Measurements from ENCODE around the gene PRR12. TPM values are rescaled to one million over a fixed set of nuclear protein-coding genes. Genes with fewer than 3 reads are reported as not detected.

The PRR12 gene
- total RNA-seq = 10 to 100 TPM; 16.4 to 16.9 TPM

- peaks cover 25% of the 10 kb centered on the region for H3K4me1 Mint-ChIP-seq (ENCODE audit: low read depth)
- peaks cover 9% of the 10 kb centered on the region for H3K36me3 Mint-ChIP-seq (ENCODE audit: low read depth)
- CTCF ChIA-PET = interaction anchor here (0.6 kb wide), 1 partner anchor 224 kb away, joined by 3 read pairs; no protein-coding TSS in a partner anchor
- H3K27me3 Mint-ChIP-seq (ENCODE audit: low read depth) = no peaks in the 10 kb centered on the region
- H3K27ac Mint-ChIP-seq = peak within 1 kb of the TSS; percentile 85
- peak; percentile 81 for DNase-seq
- no peaks in the 10 kb centered on the region for H3K9me3 Mint-ChIP-seq
- intact Hi-C loops (cut with micrococcal nuclease) = loop anchor here (1.0 to 5.0 kb wide), 8 partner anchors 11 to 791 kb away; partner anchors contain the start of genes AKT1S1, BCL2L12, FUZ and IRF3
- H3K4me3 Mint-ChIP-seq = peak within 1 kb of the TSS; percentile 77
Observed at GRCh38 chr19:49590971-49591730, at the start of gene PRR12. TSS of gene PRR12 (plus strand) at chr19:49591182. CDS start at chr19:49591655, 473 bp downstream.

GRCh38 chr19:49541914-49542313, 49.1 kb upstream of the PRR12 start:
- Mint-ChIP-seq H3K27ac (no peak overlapping the region), H3K4me1 (ENCODE audit: low read depth) (peaks cover 14% of the 10 kb centered on the region), H3K36me3 (ENCODE audit: low read depth) (no peaks in the 10 kb centered on the region), H3K4me3 (no peak overlapping the region), H3K9me3 (no peaks in the 10 kb centered on the region), H3K27me3 (ENCODE audit: low read depth) (no peaks in the 10 kb centered on the region)
- DNase-seq = no peak
- CTCF ChIA-PET = interaction anchor here (0.6 to 1.1 kb wide), 2 partner anchors 38 to 139 kb away, joined by 4 to 6 read pairs; no protein-coding TSS in a partner anchor
- intact Hi-C loops (cut with micrococcal nuclease) = no loop called here

- Mint-ChIP-seq H3K9me3 (no peaks in the 10 kb centered on the region), H3K4me1 (ENCODE audit: low read depth) (peaks cover 18% of the 10 kb centered on the region), H3K4me3 (no peak overlapping the region), H3K27ac (no peak overlapping the region), H3K36me3 (ENCODE audit: low read depth) (no peaks in the 10 kb centered on the region), H3K27me3 (ENCODE audit: low read depth) (no peaks in the 10 kb centered on the region)
- CTCF ChIA-PET = interaction anchor here (1.1 to 1.7 kb wide), 2 partner anchors 36 to 39 kb away, joined by 5 to 6 read pairs; no protein-coding TSS in a partner anchor
- intact Hi-C loops (cut with micrococcal nuclease) = no loop called here
- DNase-seq = no peak
Observed at GRCh38 chr19:49542446-49542845, 48.5 kb upstream of the PRR12 start.

GRCh38 chr19:49543032-49543431, 48.0 kb upstream of the PRR12 start:
- intact Hi-C loops (cut with micrococcal nuclease) = no loop called here
- Mint-ChIP-seq H3K27me3 (ENCODE audit: low read depth) (no peaks in the 10 kb centered on the region), H3K36me3 (ENCODE audit: low read depth) (no peaks in the 10 kb centered on the region), H3K9me3 (no peaks in the 10 kb centered on the region), H3K27ac (no peak overlapping the region), H3K4me1 (ENCODE audit: low read depth) (peaks cover 18% of the 10 kb centered on the region), H3K4me3 (no peak overlapping the region)
- CTCF ChIA-PET = interaction anchor here (1.7 kb wide), 1 partner anchor 36 kb away, joined by 5 read pairs; no protein-coding TSS in a partner anchor
- no peak for DNase-seq

GRCh38 chr19:49544154-49544553, 46.8 kb upstream of the PRR12 start:
- no peak for DNase-seq
- Mint-ChIP-seq H3K9me3 (no peaks in the 10 kb centered on the region), H3K36me3 (ENCODE audit: low read depth) (no peaks in the 10 kb centered on the region), H3K27me3 (ENCODE audit: low read depth) (no peaks in the 10 kb centered on the region), H3K27ac (no peak overlapping the region), H3K4me3 (no peak overlapping the region), H3K4me1 (ENCODE audit: low read depth) (peaks cover 26% of the 10 kb centered on the region)
- CTCF ChIA-PET = interaction anchor here (0.5 to 5.9 kb wide), 3 partner anchors 27 to 39 kb away, joined by 3 to 101 read pairs (median 5); no protein-coding TSS in a partner anchor
- intact Hi-C loops (cut with micrococcal nuclease) = no loop called here

GRCh38 chr19:49546825-49547565, 44.0 kb upstream of the PRR12 start:
- CTCF ChIA-PET = interaction anchor here (0.6 to 5.9 kb wide), 28 partner anchors 9 to 148 kb away, joined by 3 to 101 read pairs (median 4); partner anchors contain the start of genes FCGRT, FLT3LG, NOSIP and PRRG2
- H3K27me3 Mint-ChIP-seq (ENCODE audit: low read depth) = no peaks in the 10 kb centered on the region
- H3K27ac Mint-ChIP-seq = no peak overlapping the region
- intact Hi-C loops (cut with micrococcal nuclease) = loop anchor here (1.0 to 2.0 kb wide), 3 partner anchors 23 to 70 kb away; no protein-coding TSS in a partner anchor
- H3K9me3 Mint-ChIP-seq = no peaks in the 10 kb centered on the region
- peak; percentile 82 for DNase-seq
- H3K36me3 Mint-ChIP-seq (ENCODE audit: low read depth) = peaks cover 4% of the 10 kb centered on the region
- peaks cover 44% of the 10 kb centered on the region for H3K4me1 Mint-ChIP-seq (ENCODE audit: low read depth)
- H3K4me3 Mint-ChIP-seq = peak overlapping the region; percentile 68

- Mint-ChIP-seq H3K27me3 (ENCODE audit: low read depth) (no peaks in the 10 kb centered on the region), H3K27ac (peak overlapping the region; percentile 46), H3K36me3 (ENCODE audit: low read depth) (peaks cover 12% of the 10 kb centered on the region), H3K9me3 (peaks cover 4% of the 10 kb centered on the region), H3K4me1 (ENCODE audit: low read depth) (peaks cover 58% of the 10 kb centered on the region), H3K4me3 (no peak overlapping the region)
- CTCF ChIA-PET = interaction anchor here (0.8 to 5.9 kb wide), 7 partner anchors 10 to 157 kb away, joined by 3 to 101 read pairs (median 9); no protein-coding TSS in a partner anchor
- intact Hi-C loops (cut with micrococcal nuclease) = no loop called here
- DNase-seq = no peak
Observed at GRCh38 chr19:49549045-49549444, 41.9 kb upstream of the PRR12 start.

GRCh38 chr19:49551531-49551930, 39.5 kb upstream of the PRR12 start:
- H3K9me3 Mint-ChIP-seq = peaks cover 4% of the 10 kb centered on the region
- intact Hi-C loops (cut with micrococcal nuclease) = loop anchor here (10.0 kb wide), 1 partner anchor 217 kb away; the partner anchor contains the start of gene CD37
- no peaks in the 10 kb centered on the region for H3K27me3 Mint-ChIP-seq (ENCODE audit: low read depth)
- H3K36me3 Mint-ChIP-seq (ENCODE audit: low read depth) = peaks cover 31% of the 10 kb centered on the region
- no peak overlapping the region for H3K4me3 Mint-ChIP-seq
- no peak for DNase-seq
- peaks cover 73% of the 10 kb centered on the region for H3K4me1 Mint-ChIP-seq (ENCODE audit: low read depth)
- CTCF ChIA-PET = interaction anchor here (1.4 to 5.4 kb wide), 4 partner anchors 10 to 78 kb away, joined by 4 to 56 read pairs (median 5); partner anchors contain the start of gene FLT3LG
- peak overlapping the region; percentile 83 for H3K27ac Mint-ChIP-seq

- CTCF ChIA-PET = interaction anchor here (0.6 to 5.4 kb wide), 6 partner anchors 8 to 79 kb away, joined by 3 to 56 read pairs (median 4); partner anchors contain the start of genes FLT3LG and RPS11
- peaks cover 34% of the 10 kb centered on the region for H3K36me3 Mint-ChIP-seq (ENCODE audit: low read depth)
- peak overlapping the region; percentile 53 for H3K4me3 Mint-ChIP-seq
- no peaks in the 10 kb centered on the region for H3K27me3 Mint-ChIP-seq (ENCODE audit: low read depth)
- peak; percentile 65 for DNase-seq
- H3K4me1 Mint-ChIP-seq (ENCODE audit: low read depth) = peaks cover 75% of the 10 kb centered on the region
- H3K27ac Mint-ChIP-seq = peak overlapping the region; percentile 95
- peaks cover 4% of the 10 kb centered on the region for H3K9me3 Mint-ChIP-seq
- intact Hi-C loops (cut with micrococcal nuclease) = loop anchor here (2.0 to 10.0 kb wide), 2 partner anchors 18 to 218 kb away; partner anchors contain the start of gene CD37
Observed at GRCh38 chr19:49552749-49553148, 38.2 kb upstream of the PRR12 start.

GRCh38 chr19:49553451-49554271, 37.3 kb upstream of the PRR12 start:
- peak overlapping the region; percentile 95 for H3K27ac Mint-ChIP-seq
- H3K4me3 Mint-ChIP-seq = peak overlapping the region; percentile 57

GRCh38 chr19:49554701-49555181, 36.2 kb upstream of the PRR12 start:
- Mint-ChIP-seq H3K4me1 (ENCODE audit: low read depth) (peaks cover 80% of the 10 kb centered on the region), H3K36me3 (ENCODE audit: low read depth) (peaks cover 49% of the 10 kb centered on the region), H3K27me3 (ENCODE audit: low read depth) (no peaks in the 10 kb centered on the region), H3K27ac (peak overlapping the region; percentile 95), H3K9me3 (peaks cover 4% of the 10 kb centered on the region), H3K4me3 (peak overlapping the region; percentile 42)
- peak; percentile 79 for DNase-seq
- intact Hi-C loops (cut with micrococcal nuclease) = loop anchor here (1.0 to 10.0 kb wide), 4 partner anchors 10 to 220 kb away; partner anchors contain the start of genes CD37 and RPS11
- CTCF ChIA-PET = interaction anchor here (0.6 to 5.4 kb wide), 5 partner anchors 10 to 424 kb away, joined by 3 to 56 read pairs (median 4); no protein-coding TSS in a partner anchor

More at GRCh38 chr19:49553451-49554271, 37.3 kb upstream of the PRR12 start:
- DNase-seq = peak; percentile 87
- Mint-ChIP-seq H3K9me3 (peaks cover 4% of the 10 kb centered on the region), H3K36me3 (ENCODE audit: low read depth) (peaks cover 38% of the 10 kb centered on the region), H3K4me1 (ENCODE audit: low read depth) (peaks cover 78% of the 10 kb centered on the region), H3K27me3 (ENCODE audit: low read depth) (no peaks in the 10 kb centered on the region)
- CTCF ChIA-PET = interaction anchor here (0.6 to 5.4 kb wide), 5 partner anchors 11 to 26 kb away, joined by 3 to 56 read pairs (median 3); partner anchors contain the start of gene RCN3
- intact Hi-C loops (cut with micrococcal nuclease) = loop anchor here (1.0 to 10.0 kb wide), 5 partner anchors 11 to 219 kb away; partner anchors contain the start of genes CD37 and RPS11
